Caco-2 (cell line): ENCODE measurements around the gene HAUS3. TPM values are rescaled to one million over a fixed set of nuclear protein-coding genes. Genes with fewer than 3 reads are reported as not detected.
A peak's percentile ranks its signal among the peaks of the same experiment; 100 is the strongest.

ENCODE experiments used
- BruUV-seq: library from RNA; stranded (reverse); fragments of 400-500 nt; replicated peaks from 2 replicates; lab custom pipeline; 2021; lab: Mats Ljungman, UMichigan
- CTCF ChIA-PET: fragments of 300-600 bp; sonication (Branson Sonifier 250); formaldehyde crosslinking; loops from one replicate; lab custom pipeline; 2022; ENCODE audit warnings: antibody characterized with exemption; lab: Charles Lee
- POLR2A ChIA-PET: fragments of 300-600 bp; sonication (Branson Sonifier 250); formaldehyde crosslinking; loops from one replicate; lab custom pipeline; 2022; ENCODE audit warnings: antibody characterized with exemption; lab: Charles Lee
- DNase-seq, 2 experiments: peaks; one replicate each; pipeline versions ENCODE4 v3.0.0 to v3.0.0-alpha.2; 2020 to 2022
- H3K27me3 ChIP-seq: replicated peaks from 2 replicates; pipeline ENCODE4 v1.6.0; 2011; ENCODE audit warnings: low read length; ENCODE audit not compliant: control insufficient read depth, insufficient read depth
- H3K36me3 ChIP-seq: 2 replicates; pipeline ENCODE4 v1.5.1; 2011; ENCODE audit warnings: low read length; ENCODE audit not compliant: control insufficient read depth, insufficient read depth
- H3K4me1 ChIP-seq: fragments of 250-450 bp; sonication (Bioruptor Pico); 2 replicates; pipeline ENCODE4 v1.5.1; 2020; ENCODE audit warnings: mild to moderate bottlenecking
- H3K4me3 ChIP-seq: 2 replicates; pipeline ENCODE4 v1.5.1; 2011; ENCODE audit warnings: low read depth, mild to moderate bottlenecking, control low read depth, low read length
- H3K9me3 ChIP-seq: fragments of 250-450 bp; sonication (Bioruptor Pico); 2 replicates; pipeline ENCODE4 v1.5.1; 2020; ENCODE audit warnings: mild to moderate bottlenecking, moderate library complexity
- H3K27ac Mint-ChIP-seq: one replicate; pipeline ENCODE4 v1.8.0; 2022; ENCODE audit warnings: mixed read lengths; ENCODE audit not compliant: unreplicated experiment
- H3K27me3 Mint-ChIP-seq: one replicate; pipeline ENCODE4 v1.8.0; 2022; ENCODE audit warnings: mixed read lengths; ENCODE audit not compliant: insufficient read depth, unreplicated experiment
- H3K36me3 Mint-ChIP-seq: one replicate; pipeline ENCODE4 v1.8.0; 2022; ENCODE audit warnings: mild to moderate bottlenecking, mixed read lengths; ENCODE audit not compliant: insufficient read depth, unreplicated experiment
- H3K4me1 Mint-ChIP-seq: one replicate; pipeline ENCODE4 v1.8.0; 2022; ENCODE audit warnings: low read depth, mixed read lengths; ENCODE audit not compliant: unreplicated experiment
- H3K4me3 Mint-ChIP-seq: one replicate; pipeline ENCODE4 v1.8.0; 2022; ENCODE audit warnings: mild to moderate bottlenecking, moderate library complexity, mixed read lengths; ENCODE audit not compliant: unreplicated experiment
- H3K9me3 Mint-ChIP-seq: one replicate; pipeline ENCODE4 v1.8.0; 2022; ENCODE audit warnings: mixed read lengths; ENCODE audit not compliant: unreplicated experiment
- intact Hi-C: fragments of 100-400 bp; cut with micrococcal nuclease; formaldehyde crosslinking; loops from one replicate; pipeline ENCODE4 v1.10.0; 2022; ENCODE audit not compliant: unreplicated experiment
- total RNA-seq: library from RNA; stranded (reverse); gene quantifications from 2 replicates; pipeline ENCODE4 v1.2.3, GENCODE V29; 2022
- TF ChIP-seq, protein P1 (sequence below), 2 experiments: fragments of 200-600 bp in 1 of 2; IDR thresholded peaks; 1 replicate in 1 of 2; 2 replicates in 1 of 2; pipeline versions ENCODE4 v1.5.1 to v1.8.0; 2011 to 2022; ENCODE audit warnings: antibody characterized with exemption in 1 of 2, control low read depth in 1 of 2, inconsistent platforms in 1 of 2, low read depth in 1 of 2, low read length in 1 of 2, mild to moderate bottlenecking in 1 of 2, moderate library complexity in 1 of 2; ENCODE audit not compliant: insufficient read depth in 1 of 2, severe bottlenecking in 1 of 2, unreplicated experiment in 1 of 2

The HAUS3 gene
- total RNA-seq, 1 experiment from 2014 or later, result 17.9 TPM

GRCh38 chr4:2252530-2253091, 10.7 kb upstream of the HAUS3 start:
- Mint-ChIP-seq H3K4me3 (no peak overlapping the region), H3K27me3 (no peaks in the 10 kb centered on the region), H3K36me3 (peaks cover 11% of the 10 kb centered on the region), H3K9me3 (no peaks in the 10 kb centered on the region), H3K27ac (no peak overlapping the region), H3K4me1 (no peaks in the 10 kb centered on the region)
- CTCF ChIA-PET, result no interaction called here
- intact Hi-C loops, result no loop called here
- BruUV-seq, result no TSS peak
- Histone ChIP-seq H3K4me3 (no peak overlapping the region), H3K9me3 (no peaks in the 10 kb centered on the region), H3K27me3 (no peaks in the 10 kb centered on the region), H3K36me3 (no peaks in the 10 kb centered on the region), H3K4me1 (no peaks in the 10 kb centered on the region)
- TF ChIP-seq, protein P1, sequence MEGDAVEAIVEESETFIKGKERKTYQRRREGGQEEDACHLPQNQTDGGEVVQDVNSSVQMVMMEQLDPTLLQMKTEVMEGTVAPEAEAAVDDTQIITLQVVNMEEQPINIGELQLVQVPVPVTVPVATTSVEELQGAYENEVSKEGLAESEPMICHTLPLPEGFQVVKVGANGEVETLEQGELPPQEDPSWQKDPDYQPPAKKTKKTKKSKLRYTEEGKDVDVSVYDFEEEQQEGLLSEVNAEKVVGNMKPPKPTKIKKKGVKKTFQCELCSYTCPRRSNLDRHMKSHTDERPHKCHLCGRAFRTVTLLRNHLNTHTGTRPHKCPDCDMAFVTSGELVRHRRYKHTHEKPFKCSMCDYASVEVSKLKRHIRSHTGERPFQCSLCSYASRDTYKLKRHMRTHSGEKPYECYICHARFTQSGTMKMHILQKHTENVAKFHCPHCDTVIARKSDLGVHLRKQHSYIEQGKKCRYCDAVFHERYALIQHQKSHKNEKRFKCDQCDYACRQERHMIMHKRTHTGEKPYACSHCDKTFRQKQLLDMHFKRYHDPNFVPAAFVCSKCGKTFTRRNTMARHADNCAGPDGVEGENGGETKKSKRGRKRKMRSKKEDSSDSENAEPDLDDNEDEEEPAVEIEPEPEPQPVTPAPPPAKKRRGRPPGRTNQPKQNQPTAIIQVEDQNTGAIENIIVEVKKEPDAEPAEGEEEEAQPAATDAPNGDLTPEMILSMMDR (IDR thresholded peaks at IDR 0.05; ENCODE audit: insufficient read depth in 1 of 2, low read depth in 1 of 2, low read length in 1 of 2, severe bottlenecking in 1 of 2, unreplicated experiment in 1 of 2), result no peak
- DNase-seq, result peak in 1 of 2 experiments; percentile 23
- POLR2A ChIA-PET, result interaction anchor here (0.6 kb wide), 1 partner anchor 8 kb away, joined by 6 read pairs; no protein-coding TSS in a partner anchor

GRCh38 chr4:2251795-2252529, 10.0 kb upstream of the HAUS3 start:
- intact Hi-C loops, result no loop called here
- POLR2A ChIA-PET, result no interaction called here
- no peaks in the 10 kb centered on the region for H3K4me1 ChIP-seq
- TF ChIP-seq, protein P1 (IDR thresholded peaks at IDR 0.05; ENCODE audit: insufficient read depth in 1 of 2, low read depth in 1 of 2, low read length in 1 of 2, severe bottlenecking in 1 of 2, unreplicated experiment in 1 of 2), result no peak
- H3K27me3 ChIP-seq, result no peaks in the 10 kb centered on the region
- no peaks in the 10 kb centered on the region for H3K36me3 ChIP-seq
- BruUV-seq, result no TSS peak
- H3K9me3 ChIP-seq, result no peaks in the 10 kb centered on the region
- no peaks in the 10 kb centered on the region for H3K4me1 Mint-ChIP-seq
- peak in 1 of 2 experiments; percentile 25 for DNase-seq
- no peak overlapping the region for H3K4me3 Mint-ChIP-seq
- no peaks in the 10 kb centered on the region for H3K27me3 Mint-ChIP-seq
- H3K4me3 ChIP-seq, result no peak overlapping the region
- H3K36me3 Mint-ChIP-seq, result peaks cover 11% of the 10 kb centered on the region
- H3K9me3 Mint-ChIP-seq, result no peaks in the 10 kb centered on the region
- CTCF ChIA-PET, result no interaction called here
- no peak overlapping the region for H3K27ac Mint-ChIP-seq

DNA sequence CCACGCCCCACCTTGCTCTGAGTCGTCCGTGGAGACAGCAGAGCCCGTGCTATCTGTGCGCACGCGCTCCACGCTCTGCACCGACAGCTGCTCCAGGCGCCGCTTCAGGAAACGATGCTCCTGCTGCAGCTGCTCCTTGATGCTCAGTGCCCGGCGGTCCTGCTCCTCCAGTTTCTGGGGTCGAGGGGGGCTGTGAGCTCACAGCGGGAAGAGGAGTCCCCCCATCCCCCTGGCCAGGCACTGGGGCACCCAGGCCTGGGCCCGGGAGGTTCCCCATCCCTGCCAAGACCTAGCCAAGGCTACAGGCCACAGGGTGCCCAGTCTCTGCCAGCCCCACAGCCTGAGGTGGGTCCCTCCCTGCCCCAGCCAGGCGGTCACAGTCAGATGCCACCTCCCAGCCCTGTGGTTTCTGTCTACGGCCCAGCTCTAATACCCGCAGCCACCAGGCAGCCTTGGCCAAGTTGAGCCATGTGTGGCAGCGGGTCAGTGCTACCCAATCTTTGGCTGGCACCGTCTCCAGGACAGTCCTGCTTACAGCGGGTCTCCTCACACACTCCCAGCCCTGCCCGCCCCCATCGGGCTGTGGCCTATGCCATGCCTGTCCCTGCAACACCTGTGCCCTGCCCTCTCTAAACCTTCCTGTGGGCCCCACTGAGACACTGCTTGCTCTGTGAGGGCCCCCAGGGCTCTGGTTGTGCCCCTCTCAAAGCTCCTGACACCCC, 9.3 kb upstream of the HAUS3 start:
- TF ChIP-seq, protein P1 (IDR thresholded peaks at IDR 0.05; ENCODE audit: insufficient read depth in 1 of 2, low read depth in 1 of 2, low read length in 1 of 2, severe bottlenecking in 1 of 2, unreplicated experiment in 1 of 2), result no peak

More for the DNA sequence above, 9.3 kb upstream of the HAUS3 start:
- Mint-ChIP-seq H3K27ac (no peak overlapping the region), H3K27me3 (no peaks in the 10 kb centered on the region), H3K36me3 (peaks cover 11% of the 10 kb centered on the region), H3K4me3 (no peak overlapping the region), H3K4me1 (no peaks in the 10 kb centered on the region), H3K9me3 (no peaks in the 10 kb centered on the region)
- Histone ChIP-seq H3K27me3 (no peaks in the 10 kb centered on the region), H3K4me1 (no peaks in the 10 kb centered on the region), H3K9me3 (no peaks in the 10 kb centered on the region), H3K4me3 (no peak overlapping the region), H3K36me3 (no peaks in the 10 kb centered on the region)
- POLR2A ChIA-PET, result no interaction called here
- peak; percentile 1 to 27 for DNase-seq
- intact Hi-C loops, result no loop called here
- BruUV-seq, result no TSS peak
- CTCF ChIA-PET, result no interaction called here
